AG04449 (cell line): ENCODE measurements around the gene ABCB11.
A peak's percentile ranks its signal among the peaks of the same experiment; 100 is the strongest.

Experiments
- CTCF ChIA-PET: fragments of 350-600 bp; formaldehyde crosslinking; extraction: SDS; loops from one replicate; lab custom pipeline; 2021; ENCODE audit warnings: antibody characterized with exemption; lab: Yijun Ruan, JAX
- POLR2A ChIA-PET: fragments of 400-600, 350-600 bp; formaldehyde crosslinking; extraction: SDS; loops from one replicate; lab custom pipeline; 2020; ENCODE audit warnings: antibody characterized with exemption, inconsistent platforms; lab: Yijun Ruan, JAX
- DNase-seq: peaks from one replicate; pipeline ENCODE4 v3.0.0-alpha.2; 2010; ENCODE audit warnings: low read depth, low spot score
- H3K4me3 ChIP-seq: 2 replicates; pipeline ENCODE4 v1.5.1; 2011; ENCODE audit warnings: low read depth, mild to moderate bottlenecking, control low read depth, low read length
- TF ChIP-seq, protein P1 (sequence below): IDR thresholded peaks from one replicate; pipeline ENCODE4 v1.5.1; 2011; ENCODE audit warnings: mild to moderate bottlenecking, moderate library complexity, low read length, control low read depth, inconsistent platforms; ENCODE audit not compliant: insufficient read depth; ENCODE audit errors: missing control alignments

Gene ABCB11

DNA sequence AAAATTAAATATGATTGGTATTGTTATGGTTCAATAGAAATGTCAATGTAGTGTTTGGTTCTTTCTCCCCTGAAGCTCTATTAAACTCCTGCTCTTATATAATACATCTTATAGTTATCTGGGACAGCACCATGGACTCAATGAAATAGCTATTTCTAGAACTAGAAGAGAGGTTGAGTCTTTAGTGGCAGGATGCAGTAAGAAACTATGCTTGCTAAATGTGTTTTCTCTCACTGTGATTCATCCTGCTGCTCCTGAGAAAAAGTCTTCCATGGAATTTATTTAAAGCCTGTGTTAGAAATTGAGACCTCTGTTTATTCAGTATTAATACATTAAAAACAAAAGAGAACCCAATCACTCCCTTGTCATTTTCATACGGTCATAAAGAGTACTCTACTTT lies 68.5 kb downstream of the ABCB11 start:
- TF ChIP-seq, protein P1, sequence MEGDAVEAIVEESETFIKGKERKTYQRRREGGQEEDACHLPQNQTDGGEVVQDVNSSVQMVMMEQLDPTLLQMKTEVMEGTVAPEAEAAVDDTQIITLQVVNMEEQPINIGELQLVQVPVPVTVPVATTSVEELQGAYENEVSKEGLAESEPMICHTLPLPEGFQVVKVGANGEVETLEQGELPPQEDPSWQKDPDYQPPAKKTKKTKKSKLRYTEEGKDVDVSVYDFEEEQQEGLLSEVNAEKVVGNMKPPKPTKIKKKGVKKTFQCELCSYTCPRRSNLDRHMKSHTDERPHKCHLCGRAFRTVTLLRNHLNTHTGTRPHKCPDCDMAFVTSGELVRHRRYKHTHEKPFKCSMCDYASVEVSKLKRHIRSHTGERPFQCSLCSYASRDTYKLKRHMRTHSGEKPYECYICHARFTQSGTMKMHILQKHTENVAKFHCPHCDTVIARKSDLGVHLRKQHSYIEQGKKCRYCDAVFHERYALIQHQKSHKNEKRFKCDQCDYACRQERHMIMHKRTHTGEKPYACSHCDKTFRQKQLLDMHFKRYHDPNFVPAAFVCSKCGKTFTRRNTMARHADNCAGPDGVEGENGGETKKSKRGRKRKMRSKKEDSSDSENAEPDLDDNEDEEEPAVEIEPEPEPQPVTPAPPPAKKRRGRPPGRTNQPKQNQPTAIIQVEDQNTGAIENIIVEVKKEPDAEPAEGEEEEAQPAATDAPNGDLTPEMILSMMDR = no peak
- DNase-seq = no peak
- POLR2A ChIA-PET = no interaction called here
- CTCF ChIA-PET = interaction anchor here (0.7 to 2.0 kb wide), 6 partner anchors 9 to 180 kb away, joined by 3 to 15 read pairs (median 4); no protein-coding TSS in a partner anchor
- H3K4me3 ChIP-seq = no peak overlapping the region

DNA sequence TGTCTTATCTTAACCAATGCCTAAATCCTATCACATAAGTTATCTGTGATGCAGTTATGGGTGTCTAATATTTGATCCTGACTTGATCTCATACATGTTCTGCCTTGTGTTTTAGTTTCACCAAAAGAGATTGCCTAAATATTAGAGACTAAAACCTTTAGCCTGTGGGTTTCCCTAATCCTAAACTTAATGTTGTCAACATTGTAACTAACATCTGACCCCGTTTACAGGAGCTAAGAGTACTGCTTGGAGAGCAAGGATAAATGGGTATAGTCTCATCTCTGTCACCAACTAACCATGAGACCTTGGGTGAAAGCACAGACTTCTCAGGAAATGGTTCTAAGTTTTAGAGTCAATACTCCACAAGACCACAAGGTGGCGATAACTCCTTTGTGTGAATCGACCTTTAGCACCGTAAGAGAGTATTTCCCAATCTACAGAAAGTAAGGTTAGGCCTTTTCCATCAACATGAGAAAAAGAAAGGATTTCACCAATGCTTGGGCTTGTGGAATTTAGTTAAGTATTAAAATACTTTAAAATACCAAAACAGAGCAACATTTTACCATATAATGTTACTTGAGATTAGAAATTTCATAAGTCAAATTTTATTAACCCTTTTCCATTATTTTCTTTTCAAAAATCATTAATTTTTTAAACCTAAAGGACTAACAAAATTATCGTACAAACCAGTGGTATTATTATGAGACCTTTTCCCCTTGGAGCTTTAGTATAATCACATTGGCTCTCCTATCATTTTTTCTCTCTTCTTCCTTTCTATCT lies 69.5 kb downstream of the ABCB11 start:
- peak; percentile 33 for DNase-seq
- TF ChIP-seq, protein P1 = peak; percentile 80
- CTCF ChIA-PET = interaction anchor here (0.6 to 3.7 kb wide), 11 partner anchors 8 to 181 kb away, joined by 3 to 20 read pairs (median 4); no protein-coding TSS in a partner anchor
- POLR2A ChIA-PET = no interaction called here
- H3K4me3 ChIP-seq = no peak overlapping the region

DNA sequence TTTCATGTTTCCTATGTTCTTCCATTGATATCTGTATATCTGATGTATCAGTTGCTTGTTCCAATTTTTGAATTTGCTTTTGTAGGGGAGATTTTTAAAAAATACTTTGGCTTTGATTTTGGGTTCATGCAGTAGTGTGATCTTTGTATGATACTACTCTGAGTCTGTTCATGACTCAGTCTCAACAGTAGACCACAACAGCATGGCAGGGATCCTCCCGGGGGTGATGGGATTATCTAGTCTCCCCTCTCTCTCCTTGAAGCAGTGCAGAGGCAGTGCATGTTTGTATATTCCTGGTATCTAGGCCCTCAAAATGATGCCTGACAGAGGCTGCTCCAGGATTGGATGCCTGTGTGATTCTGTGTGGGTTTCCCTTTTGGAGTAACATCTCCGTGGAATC lies 74.7 kb downstream of the ABCB11 start:
- CTCF ChIA-PET = no interaction called here

DNA sequence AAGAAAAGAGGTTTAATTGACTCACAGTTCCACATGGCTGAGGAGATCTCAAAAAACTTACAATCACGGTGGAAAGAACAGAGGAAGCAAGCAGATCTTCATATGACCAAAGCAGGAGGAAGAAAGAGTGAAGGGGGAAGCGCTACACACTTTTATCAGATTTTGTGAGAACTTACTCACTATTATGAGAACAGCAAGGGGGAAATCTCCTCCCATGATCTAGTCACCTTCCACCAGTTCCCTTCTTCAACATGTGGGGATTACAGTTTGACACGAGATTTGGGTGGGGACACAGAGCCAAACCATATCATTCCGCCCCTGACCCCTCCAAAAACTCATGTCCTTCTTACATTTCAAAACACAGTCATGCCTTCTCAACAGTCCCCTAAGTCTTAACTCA lies 75.8 kb downstream of the ABCB11 start:
- no peak for DNase-seq
- CTCF ChIA-PET = no interaction called here
- H3K4me3 ChIP-seq = no peak overlapping the region
- POLR2A ChIA-PET = no interaction called here
- TF ChIP-seq, protein P1 = no peak

More for the DNA sequence above, 74.7 kb downstream of the ABCB11 start:
- H3K4me3 ChIP-seq = no peak overlapping the region
- no peak for DNase-seq
- POLR2A ChIA-PET = no interaction called here
- TF ChIP-seq, protein P1 = no peak

DNA sequence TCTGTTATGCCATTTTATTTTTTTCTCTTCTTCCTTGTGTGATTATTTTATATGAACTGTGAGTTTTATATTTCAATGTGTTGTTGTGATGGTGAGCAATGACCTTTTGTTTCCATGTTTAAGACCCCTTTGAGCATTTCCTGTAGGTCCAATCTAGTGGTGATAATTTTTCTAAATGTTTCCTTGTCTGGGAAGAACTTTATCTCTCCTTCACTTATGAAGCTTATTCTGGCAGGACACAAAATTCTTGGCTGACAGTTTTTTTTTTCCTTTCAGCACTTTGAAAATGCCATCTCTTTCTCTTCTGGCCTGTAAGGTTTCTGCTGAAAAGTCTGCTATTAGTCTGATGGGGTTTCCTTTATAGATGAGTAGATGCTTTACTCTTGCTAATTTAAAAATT lies 76.9 kb downstream of the ABCB11 start:
- no peak overlapping the region for H3K4me3 ChIP-seq
- TF ChIP-seq, protein P1 = no peak
- ChIA-PET CTCF (no interaction called here), POLR2A (no interaction called here)
- no peak for DNase-seq

DNA sequence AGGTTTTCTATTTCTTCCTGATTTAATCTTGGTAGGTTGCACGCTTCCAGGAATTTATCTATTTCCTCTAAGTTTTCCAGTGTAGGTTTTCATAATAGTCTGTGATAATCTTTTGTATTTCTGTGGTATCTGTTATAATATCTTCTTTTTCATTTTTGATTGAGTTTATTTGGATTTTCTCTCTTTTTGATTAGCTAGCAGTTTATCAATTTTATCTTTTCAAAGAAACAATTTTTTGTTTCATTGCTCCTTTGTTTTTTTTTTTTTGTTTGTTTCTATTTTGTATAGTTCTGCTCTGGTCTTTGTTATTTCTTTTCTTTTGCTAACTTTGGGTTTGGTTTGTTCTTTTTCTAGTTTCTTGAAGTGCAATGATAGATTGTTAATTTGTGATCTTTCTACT lies 78.7 kb downstream of the ABCB11 start:
- TF ChIP-seq, protein P1 = no peak
- ChIA-PET POLR2A (no interaction called here), CTCF (no interaction called here)
- no peak for DNase-seq
- no peak overlapping the region for H3K4me3 ChIP-seq
